GM23338 (cell line): ENCODE results near the gene RSL1D1. TPM values are rescaled to one million over a fixed set of nuclear protein-coding genes. Genes with fewer than 3 reads are reported as not detected.

ENCODE experiments used
- ATAC-seq: fragments of 200-7000 bp; cut with Tn5 transposase; 3 replicates; pipeline ENCODE4 v1.9.1; 2020
- DNase-seq: peaks from one replicate; pipeline ENCODE4 v3.0.0-alpha.2; 2015; ENCODE audit warnings: low spot score
- H2AFZ ChIP-seq: fragments of 200-600 bp; sonication (generic); 2 replicates; pipeline ENCODE4 v1.8.0; 2016; ENCODE audit warnings: antibody characterized with exemption, mild to moderate bottlenecking, moderate library complexity
- H3F3A ChIP-seq: fragments of 200-600 bp; sonication (generic); replicated peaks from 2 replicates; pipeline ENCODE4 v1.8.0; 2017; ENCODE audit warnings: antibody characterized with exemption, mixed run types, low read depth
- H3K27ac ChIP-seq: fragments of 200-600 bp; sonication (generic); 2 replicates; pipeline ENCODE4 v1.6.1; 2016; ENCODE audit warnings: low read depth
- H3K27me3 ChIP-seq: fragments of 200-600 bp; sonication (generic); 2 replicates; pipeline ENCODE4 v1.8.0; 2016; ENCODE audit warnings: mild to moderate bottlenecking, mixed run types, moderate library complexity; ENCODE audit not compliant: insufficient read depth
- H3K36me3 ChIP-seq: fragments of 200-600 bp; sonication (generic); 2 replicates; pipeline ENCODE4 v1.8.0; 2016; ENCODE audit warnings: mild to moderate bottlenecking; ENCODE audit not compliant: insufficient read depth
- H3K4me1 ChIP-seq: fragments of 200-600 bp; sonication (generic); 2 replicates; pipeline ENCODE4 v1.8.0; 2016; ENCODE audit warnings: mild to moderate bottlenecking, moderate library complexity; ENCODE audit not compliant: insufficient read depth
- H3K4me2 ChIP-seq: fragments of 200-600 bp; sonication (generic); 2 replicates; pipeline ENCODE4 v1.7.1; 2017; ENCODE audit warnings: mixed run types
- H3K4me3 ChIP-seq: fragments of 200-600 bp; sonication (generic); 2 replicates; pipeline ENCODE4 v1.6.1; 2016; ENCODE audit warnings: mixed run types
- H3K79me2 ChIP-seq: fragments of 200-600 bp; sonication (generic); replicated peaks from 2 replicates; pipeline ENCODE4 v1.8.0; 2017; ENCODE audit warnings: mild to moderate bottlenecking; ENCODE audit not compliant: insufficient read depth
- H3K9me2 ChIP-seq: fragments of 200-600 bp; sonication (generic); 2 replicates; pipeline ENCODE4 v1.8.0; 2017; ENCODE audit not compliant: insufficient read depth
- H4K20me1 ChIP-seq: fragments of 200-600 bp; sonication (generic); replicated peaks from 2 replicates; pipeline ENCODE4 v1.8.0; 2017; ENCODE audit warnings: mild to moderate bottlenecking; ENCODE audit not compliant: insufficient read depth
- H3K27ac Mint-ChIP-seq: 2 replicates; pipeline ENCODE4 v1.8.0; 2020; ENCODE audit warnings: inconsistent platforms, mild to moderate bottlenecking, moderate library complexity, mixed read lengths
- H3K27me3 Mint-ChIP-seq: 3 replicates; pipeline ENCODE4 v1.8.0; 2022; ENCODE audit warnings: low read depth, mild to moderate bottlenecking, moderate library complexity, mixed read lengths, inconsistent platforms; ENCODE audit not compliant: insufficient read depth, poor library complexity
- H3K36me3 Mint-ChIP-seq: 3 replicates; pipeline ENCODE4 v1.8.0; 2021; ENCODE audit warnings: low read depth, mild to moderate bottlenecking, inconsistent platforms, moderate library complexity, mixed read lengths
- H3K4me1 Mint-ChIP-seq: 3 replicates; pipeline ENCODE4 v1.8.0; 2020; ENCODE audit warnings: mild to moderate bottlenecking, inconsistent platforms, mixed read lengths
- H3K4me3 Mint-ChIP-seq: 3 replicates; pipeline ENCODE4 v1.8.0; 2021; ENCODE audit warnings: moderate library complexity, mild to moderate bottlenecking, inconsistent platforms, mixed read lengths
- H3K9me3 Mint-ChIP-seq: 3 replicates; pipeline ENCODE4 v1.8.0; 2020; ENCODE audit warnings: moderate library complexity, mild to moderate bottlenecking, inconsistent platforms, mixed read lengths
- CREB1 ChIP-seq: fragments of 250-450 bp; sonication (Bioruptor Pico); IDR thresholded peaks from 2 replicates; pipeline ENCODE4 v1.5.0; 2020; ENCODE audit warnings: low read depth, mild to moderate bottlenecking, moderate library complexity
- EZH2 ChIP-seq: fragments of 200-600 bp; sonication (generic); IDR thresholded peaks from one replicate; pipeline ENCODE4 v1.8.0; 2017; ENCODE audit warnings: antibody characterized with exemption, mild to moderate bottlenecking, low read depth; ENCODE audit not compliant: unreplicated experiment
- EZH2phosphoT487 ChIP-seq: fragments of 200-600 bp; sonication (generic); IDR thresholded peaks from one replicate; pipeline ENCODE4 v1.8.1; 2018; ENCODE audit warnings: antibody characterized with exemption; ENCODE audit not compliant: unreplicated experiment
- JUNB ChIP-seq: IDR thresholded peaks from one replicate; pipeline ENCODE4 v1.6.1; 2016; ENCODE audit warnings: antibody characterized with exemption; ENCODE audit not compliant: unreplicated experiment
- NANOG ChIP-seq: IDR thresholded peaks from 2 replicates; pipeline ENCODE4 v1.6.1; 2016; ENCODE audit warnings: antibody characterized with exemption, borderline replicate concordance
- POLR2AphosphoS5 ChIP-seq: IDR thresholded peaks from 2 replicates; pipeline ENCODE4 v1.6.1; 2016; ENCODE audit warnings: antibody characterized with exemption, low read depth
- STAT1 ChIP-seq: IDR thresholded peaks from one replicate; pipeline ENCODE4 v1.6.1; 2016; ENCODE audit warnings: antibody characterized with exemption; ENCODE audit not compliant: unreplicated experiment
- ZNF114 ChIP-seq: fragments of 250-450 bp; sonication (Bioruptor Pico); IDR thresholded peaks from 2 replicates; pipeline ENCODE4 v1.5.0; 2020; ENCODE audit warnings: mild to moderate bottlenecking, moderate library complexity
- ZNF331 ChIP-seq: fragments of 250-450 bp; sonication (Bioruptor Pico); IDR thresholded peaks from 2 replicates; pipeline ENCODE4 v1.5.0; 2020; ENCODE audit warnings: low read depth, mild to moderate bottlenecking, moderate library complexity
- polyA plus RNA-seq: library from polyadenylated mRNA; unstranded; fragments of >200 nt; fragmentation: Nextera tagmentation; extraction: Ambion mirVana; gene quantifications from 2 replicates; pipeline ENCODE4 v1.2.1, GENCODE V29; 2016
- total RNA-seq: library from RNA; depleted of rRNA; stranded (reverse); fragments of >200 nt; shearing (Covaris generic); gene quantifications from 2 replicates; pipeline ENCODE4 v1.2.3, GENCODE V29; 2014
- TF ChIP-seq, protein P1 (sequence below): IDR thresholded peaks from 2 replicates; pipeline ENCODE4 v1.6.1; 2016; ENCODE audit warnings: antibody characterized with exemption
- TF ChIP-seq, protein P2 (sequence below): IDR thresholded peaks from one replicate; pipeline ENCODE4 v1.6.1; 2018; ENCODE audit warnings: antibody characterized with exemption; ENCODE audit not compliant: unreplicated experiment
- TF ChIP-seq, protein P3 (sequence below): fragments of 250-450 bp; sonication (Bioruptor Pico); IDR thresholded peaks from 2 replicates; pipeline ENCODE4 v1.5.0; 2020; ENCODE audit warnings: mild to moderate bottlenecking, moderate library complexity
- TF ChIP-seq, protein P4 (sequence below), 2 experiments: fragments of 200-600 bp in 1 of 2; sonication (generic) in 1 of 2; conservative IDR thresholded peaks; 2 replicates each; pipeline versions ENCODE4 v1.5.1 to v1.6.1; 2016 to 2017; ENCODE audit warnings: antibody characterized with exemption in 2 of 2, low read depth in 2 of 2, mild to moderate bottlenecking in 2 of 2, moderate library complexity in 1 of 2

RSL1D1 gene
- total and polyA plus RNA-seq, 2 experiments from 2014 or later = 298 to 495 TPM

DNA sequence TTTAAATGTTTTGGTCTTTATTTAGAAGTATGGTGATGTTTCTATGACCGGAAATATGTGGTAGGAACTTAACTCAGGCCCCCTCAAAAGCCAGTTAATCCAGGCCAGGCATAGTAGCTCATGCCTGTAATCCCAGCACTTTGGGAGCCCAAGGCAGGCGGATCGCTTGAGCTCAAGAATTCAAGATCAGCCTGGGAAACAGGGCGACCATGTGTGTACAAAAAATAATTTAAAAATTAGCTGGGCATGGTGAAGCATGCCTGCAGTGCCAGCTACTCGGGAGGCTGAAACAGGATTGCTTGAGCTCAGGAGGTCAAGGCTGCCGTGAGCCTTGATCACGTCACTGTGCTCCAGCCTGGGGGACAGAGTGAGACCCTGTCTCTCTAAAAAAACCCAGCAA lies 10.3 kb downstream of the RSL1D1 start:
- Histone ChIP-seq H3K4me3 (no peak overlapping the region), H3K27ac (no peak overlapping the region; the same call in 1 of the 2 replicates), H3K9me2 (no peaks in the 10 kb centered on the region), H3K4me1 (no peaks in the 10 kb centered on the region), H4K20me1 (peaks cover 21% of the 10 kb centered on the region), H3K79me2 (peaks cover 23% of the 10 kb centered on the region), H2AFZ (no peak overlapping the region), H3K27me3 (no peaks in the 10 kb centered on the region), H3K36me3 (peaks cover 87% of the 10 kb centered on the region), H3K4me2 (no peak overlapping the region), H3F3A (peaks cover 46% of the 10 kb centered on the region)
- Mint-ChIP-seq H3K4me3 (no peak overlapping the region), H3K4me1 (peaks cover 9% of the 10 kb centered on the region; the same call in 2 of the 3 replicates), H3K27ac (no peak overlapping the region), H3K36me3 (peaks cover 96% of the 10 kb centered on the region), H3K27me3 (peaks cover 3% of the 10 kb centered on the region), H3K9me3 (no peaks in the 10 kb centered on the region)
- ATAC-seq (no peak), DNase-seq (no peak)
- TF ChIP-seq, protein P1, sequence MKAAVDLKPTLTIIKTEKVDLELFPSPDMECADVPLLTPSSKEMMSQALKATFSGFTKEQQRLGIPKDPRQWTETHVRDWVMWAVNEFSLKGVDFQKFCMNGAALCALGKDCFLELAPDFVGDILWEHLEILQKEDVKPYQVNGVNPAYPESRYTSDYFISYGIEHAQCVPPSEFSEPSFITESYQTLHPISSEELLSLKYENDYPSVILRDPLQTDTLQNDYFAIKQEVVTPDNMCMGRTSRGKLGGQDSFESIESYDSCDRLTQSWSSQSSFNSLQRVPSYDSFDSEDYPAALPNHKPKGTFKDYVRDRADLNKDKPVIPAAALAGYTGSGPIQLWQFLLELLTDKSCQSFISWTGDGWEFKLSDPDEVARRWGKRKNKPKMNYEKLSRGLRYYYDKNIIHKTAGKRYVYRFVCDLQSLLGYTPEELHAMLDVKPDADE = no peak
- TF ChIP-seq, protein P2, sequence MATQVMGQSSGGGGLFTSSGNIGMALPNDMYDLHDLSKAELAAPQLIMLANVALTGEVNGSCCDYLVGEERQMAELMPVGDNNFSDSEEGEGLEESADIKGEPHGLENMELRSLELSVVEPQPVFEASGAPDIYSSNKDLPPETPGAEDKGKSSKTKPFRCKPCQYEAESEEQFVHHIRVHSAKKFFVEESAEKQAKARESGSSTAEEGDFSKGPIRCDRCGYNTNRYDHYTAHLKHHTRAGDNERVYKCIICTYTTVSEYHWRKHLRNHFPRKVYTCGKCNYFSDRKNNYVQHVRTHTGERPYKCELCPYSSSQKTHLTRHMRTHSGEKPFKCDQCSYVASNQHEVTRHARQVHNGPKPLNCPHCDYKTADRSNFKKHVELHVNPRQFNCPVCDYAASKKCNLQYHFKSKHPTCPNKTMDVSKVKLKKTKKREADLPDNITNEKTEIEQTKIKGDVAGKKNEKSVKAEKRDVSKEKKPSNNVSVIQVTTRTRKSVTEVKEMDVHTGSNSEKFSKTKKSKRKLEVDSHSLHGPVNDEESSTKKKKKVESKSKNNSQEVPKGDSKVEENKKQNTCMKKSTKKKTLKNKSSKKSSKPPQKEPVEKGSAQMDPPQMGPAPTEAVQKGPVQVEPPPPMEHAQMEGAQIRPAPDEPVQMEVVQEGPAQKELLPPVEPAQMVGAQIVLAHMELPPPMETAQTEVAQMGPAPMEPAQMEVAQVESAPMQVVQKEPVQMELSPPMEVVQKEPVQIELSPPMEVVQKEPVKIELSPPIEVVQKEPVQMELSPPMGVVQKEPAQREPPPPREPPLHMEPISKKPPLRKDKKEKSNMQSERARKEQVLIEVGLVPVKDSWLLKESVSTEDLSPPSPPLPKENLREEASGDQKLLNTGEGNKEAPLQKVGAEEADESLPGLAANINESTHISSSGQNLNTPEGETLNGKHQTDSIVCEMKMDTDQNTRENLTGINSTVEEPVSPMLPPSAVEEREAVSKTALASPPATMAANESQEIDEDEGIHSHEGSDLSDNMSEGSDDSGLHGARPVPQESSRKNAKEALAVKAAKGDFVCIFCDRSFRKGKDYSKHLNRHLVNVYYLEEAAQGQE = no peak
- no peak for TF ChIP-seq ZNF331
- TF ChIP-seq NANOG = no peak
- TF ChIP-seq, protein P3, sequence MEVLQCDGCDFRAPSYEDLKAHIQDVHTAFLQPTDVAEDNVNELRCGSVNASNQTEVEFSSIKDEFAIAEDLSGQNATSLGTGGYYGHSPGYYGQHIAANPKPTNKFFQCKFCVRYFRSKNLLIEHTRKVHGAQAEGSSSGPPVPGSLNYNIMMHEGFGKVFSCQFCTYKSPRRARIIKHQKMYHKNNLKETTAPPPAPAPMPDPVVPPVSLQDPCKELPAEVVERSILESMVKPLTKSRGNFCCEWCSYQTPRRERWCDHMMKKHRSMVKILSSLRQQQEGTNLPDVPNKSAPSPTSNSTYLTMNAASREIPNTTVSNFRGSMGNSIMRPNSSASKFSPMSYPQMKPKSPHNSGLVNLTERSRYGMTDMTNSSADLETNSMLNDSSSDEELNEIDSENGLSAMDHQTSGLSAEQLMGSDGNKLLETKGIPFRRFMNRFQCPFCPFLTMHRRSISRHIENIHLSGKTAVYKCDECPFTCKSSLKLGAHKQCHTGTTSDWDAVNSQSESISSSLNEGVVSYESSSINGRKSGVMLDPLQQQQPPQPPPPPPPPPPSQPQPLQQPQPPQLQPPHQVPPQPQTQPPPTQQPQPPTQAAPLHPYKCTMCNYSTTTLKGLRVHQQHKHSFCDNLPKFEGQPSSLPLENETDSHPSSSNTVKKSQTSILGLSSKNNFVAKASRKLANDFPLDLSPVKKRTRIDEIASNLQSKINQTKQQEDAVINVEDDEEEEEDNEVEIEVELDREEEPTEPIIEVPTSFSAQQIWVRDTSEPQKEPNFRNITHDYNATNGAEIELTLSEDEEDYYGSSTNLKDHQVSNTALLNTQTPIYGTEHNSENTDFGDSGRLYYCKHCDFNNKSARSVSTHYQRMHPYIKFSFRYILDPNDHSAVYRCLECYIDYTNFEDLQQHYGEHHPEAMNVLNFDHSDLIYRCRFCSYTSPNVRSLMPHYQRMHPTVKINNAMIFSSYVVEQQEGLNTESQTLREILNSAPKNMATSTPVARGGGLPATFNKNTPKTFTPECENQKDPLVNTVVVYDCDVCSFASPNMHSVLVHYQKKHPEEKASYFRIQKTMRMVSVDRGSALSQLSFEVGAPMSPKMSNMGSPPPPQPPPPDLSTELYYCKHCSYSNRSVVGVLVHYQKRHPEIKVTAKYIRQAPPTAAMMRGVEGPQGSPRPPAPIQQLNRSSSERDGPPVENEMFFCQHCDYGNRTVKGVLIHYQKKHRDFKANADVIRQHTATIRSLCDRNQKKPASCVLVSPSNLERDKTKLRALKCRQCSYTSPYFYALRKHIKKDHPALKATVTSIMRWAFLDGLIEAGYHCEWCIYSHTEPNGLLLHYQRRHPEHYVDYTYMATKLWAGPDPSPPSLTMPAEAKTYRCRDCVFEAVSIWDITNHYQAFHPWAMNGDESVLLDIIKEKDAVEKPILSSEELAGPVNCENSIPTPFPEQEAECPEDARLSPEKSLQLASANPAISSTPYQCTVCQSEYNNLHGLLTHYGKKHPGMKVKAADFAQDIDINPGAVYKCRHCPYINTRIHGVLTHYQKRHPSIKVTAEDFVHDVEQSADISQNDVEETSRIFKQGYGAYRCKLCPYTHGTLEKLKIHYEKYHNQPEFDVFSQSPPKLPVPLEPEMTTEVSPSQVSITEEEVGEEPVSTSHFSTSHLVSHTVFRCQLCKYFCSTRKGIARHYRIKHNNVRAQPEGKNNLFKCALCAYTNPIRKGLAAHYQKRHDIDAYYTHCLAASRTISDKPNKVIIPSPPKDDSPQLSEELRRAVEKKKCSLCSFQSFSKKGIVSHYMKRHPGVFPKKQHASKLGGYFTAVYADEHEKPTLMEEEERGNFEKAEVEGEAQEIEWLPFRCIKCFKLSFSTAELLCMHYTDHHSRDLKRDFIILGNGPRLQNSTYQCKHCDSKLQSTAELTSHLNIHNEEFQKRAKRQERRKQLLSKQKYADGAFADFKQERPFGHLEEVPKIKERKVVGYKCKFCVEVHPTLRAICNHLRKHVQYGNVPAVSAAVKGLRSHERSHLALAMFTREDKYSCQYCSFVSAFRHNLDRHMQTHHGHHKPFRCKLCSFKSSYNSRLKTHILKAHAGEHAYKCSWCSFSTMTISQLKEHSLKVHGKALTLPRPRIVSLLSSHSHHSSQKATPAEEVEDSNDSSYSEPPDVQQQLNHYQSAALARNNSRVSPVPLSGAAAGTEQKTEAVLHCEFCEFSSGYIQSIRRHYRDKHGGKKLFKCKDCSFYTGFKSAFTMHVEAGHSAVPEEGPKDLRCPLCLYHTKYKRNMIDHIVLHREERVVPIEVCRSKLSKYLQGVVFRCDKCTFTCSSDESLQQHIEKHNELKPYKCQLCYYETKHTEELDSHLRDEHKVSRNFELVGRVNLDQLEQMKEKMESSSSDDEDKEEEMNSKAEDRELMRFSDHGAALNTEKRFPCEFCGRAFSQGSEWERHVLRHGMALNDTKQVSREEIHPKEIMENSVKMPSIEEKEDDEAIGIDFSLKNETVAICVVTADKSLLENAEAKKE (CRISPR knock-in tag) = no peak
- TF ChIP-seq ZNF114 (CRISPR knock-in tag) = no peak
- no peak for TF ChIP-seq POLR2AphosphoS5
- no peak for TF ChIP-seq JUNB
- TF ChIP-seq STAT1 = no peak
- TF ChIP-seq CREB1 = no peak
- TF ChIP-seq EZH2 = no peak
- TF ChIP-seq EZH2phosphoT487 = no peak
- TF ChIP-seq, protein P4, sequence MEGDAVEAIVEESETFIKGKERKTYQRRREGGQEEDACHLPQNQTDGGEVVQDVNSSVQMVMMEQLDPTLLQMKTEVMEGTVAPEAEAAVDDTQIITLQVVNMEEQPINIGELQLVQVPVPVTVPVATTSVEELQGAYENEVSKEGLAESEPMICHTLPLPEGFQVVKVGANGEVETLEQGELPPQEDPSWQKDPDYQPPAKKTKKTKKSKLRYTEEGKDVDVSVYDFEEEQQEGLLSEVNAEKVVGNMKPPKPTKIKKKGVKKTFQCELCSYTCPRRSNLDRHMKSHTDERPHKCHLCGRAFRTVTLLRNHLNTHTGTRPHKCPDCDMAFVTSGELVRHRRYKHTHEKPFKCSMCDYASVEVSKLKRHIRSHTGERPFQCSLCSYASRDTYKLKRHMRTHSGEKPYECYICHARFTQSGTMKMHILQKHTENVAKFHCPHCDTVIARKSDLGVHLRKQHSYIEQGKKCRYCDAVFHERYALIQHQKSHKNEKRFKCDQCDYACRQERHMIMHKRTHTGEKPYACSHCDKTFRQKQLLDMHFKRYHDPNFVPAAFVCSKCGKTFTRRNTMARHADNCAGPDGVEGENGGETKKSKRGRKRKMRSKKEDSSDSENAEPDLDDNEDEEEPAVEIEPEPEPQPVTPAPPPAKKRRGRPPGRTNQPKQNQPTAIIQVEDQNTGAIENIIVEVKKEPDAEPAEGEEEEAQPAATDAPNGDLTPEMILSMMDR (conservative IDR thresholded peaks at IDR 0.05; ENCODE audit: low read depth in 2 of 2) = no peak
